GM23248 (cell line): ENCODE measurements around the gene PNLDC1.

Experiments used
- EZH2 ChIP-seq: fragments of 200-600 bp; sonication (generic); IDR thresholded peaks from 2 replicates; pipeline ENCODE4 v1.6.1; 2018; ENCODE audit warnings: antibody characterized with exemption, mild to moderate bottlenecking; ENCODE audit not compliant: insufficient read depth, poor library complexity, severe bottlenecking
- EZH2phosphoT487 ChIP-seq: fragments of 200-600 bp; sonication (generic); IDR thresholded peaks from 2 replicates; pipeline ENCODE4 v1.6.1; 2018; ENCODE audit warnings: antibody characterized with exemption, moderate library complexity, mild to moderate bottlenecking, low read depth; ENCODE audit not compliant: insufficient read depth

DNA sequence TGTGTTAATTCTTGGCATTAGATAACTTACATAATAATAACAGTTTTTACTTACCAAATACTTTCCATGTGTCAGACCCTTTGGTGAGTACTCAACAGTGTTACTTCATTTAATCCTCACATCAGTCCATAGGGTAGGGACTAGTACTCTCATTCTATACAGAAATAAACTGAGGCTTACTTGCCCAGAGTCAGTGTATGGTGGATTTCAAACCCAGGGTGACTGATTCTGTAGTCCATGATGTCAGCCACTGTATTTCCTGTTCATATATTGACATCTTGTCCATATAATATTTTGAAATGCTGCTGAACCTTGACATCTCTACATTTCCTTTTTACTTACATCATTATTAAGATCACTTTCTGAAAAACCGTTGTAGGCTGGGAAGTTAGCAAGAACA is 2.5 kb upstream of the PNLDC1 start:
- no peak for TF ChIP-seq EZH2
- TF ChIP-seq EZH2phosphoT487: no peak
